Measurements from ENCODE around the gene VEGFB.
A peak's percentile ranks its signal among the peaks of the same experiment; 100 is the strongest.

Gene VEGFB

DNA sequence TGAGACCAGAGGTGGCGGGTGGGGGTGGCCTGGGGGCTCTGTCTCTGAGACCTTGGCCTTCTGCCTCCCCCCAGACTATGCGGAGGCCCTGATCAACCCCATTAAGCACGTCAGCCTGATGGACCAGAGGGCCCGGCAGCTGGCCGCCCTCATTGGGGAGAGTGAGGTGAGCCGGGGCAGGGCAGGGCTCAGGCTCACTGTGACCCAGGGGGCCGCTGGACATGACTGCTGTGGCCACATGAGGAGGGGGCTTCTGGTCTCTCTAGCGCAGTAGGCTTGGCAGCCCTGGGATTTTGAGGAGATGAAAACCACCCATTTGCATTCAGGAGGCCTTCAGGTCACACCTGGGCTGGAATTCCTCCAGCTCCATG lies 29.5 kb downstream of the VEGFB start:
- 92% methylated on average over 8 of the region's 8 CpGs for WGBS
- Histone ChIP-seq H3K27ac (ENCODE audit: low read depth, low read length) (0 out of 2 replicates have a peak overlapping the region, but pooled peaks have one; percentile 8), H3K4me1 (ENCODE audit: insufficient read depth, low read length) (peaks cover 9% of the 10 kb centered on the region; the same call in 1 of the 2 replicates), H3K4me3 (ENCODE audit: low read length) (no peak overlapping the region), H3K9me3 (ENCODE audit: insufficient read depth, low read depth, low read length) (no peaks in the 10 kb centered on the region), H3K9ac (ENCODE audit: low read depth, low read length) (no peak overlapping the region), H3K27me3 (ENCODE audit: insufficient read depth, low read length) (no peaks in the 10 kb centered on the region), H3K36me3 (ENCODE audit: insufficient read depth, low read length) (peaks cover 72% of the 10 kb centered on the region)

DNA sequence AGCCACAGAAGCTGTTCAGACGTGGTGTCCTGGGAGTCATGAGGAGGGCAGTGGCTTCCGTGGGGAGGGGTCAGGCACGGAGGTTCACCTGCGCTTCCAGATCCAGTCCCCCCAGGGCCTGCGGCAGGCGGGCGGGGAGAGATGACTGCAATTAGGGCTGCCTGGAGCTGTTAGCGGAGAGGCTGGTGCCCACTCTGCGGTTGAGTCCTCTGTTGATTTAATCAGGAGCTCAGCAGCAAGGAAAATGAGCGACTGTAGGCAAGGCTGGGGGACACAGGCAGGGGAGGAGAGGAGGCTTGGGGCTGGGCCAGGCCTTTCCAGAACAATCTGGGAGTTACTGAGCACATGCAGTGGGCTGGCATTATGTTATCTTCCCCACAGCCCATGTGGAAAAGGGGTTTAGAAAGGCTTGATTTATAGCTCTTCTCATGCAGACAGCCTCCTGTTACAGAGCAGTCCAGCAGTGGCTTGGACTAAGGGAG lies 30.0 kb downstream of the VEGFB start:
- no peak overlapping the region for H3K9ac ChIP-seq (ENCODE audit: low read depth, low read length)
- no peak overlapping the region for H3K27ac ChIP-seq (ENCODE audit: low read depth, low read length)
- 92% methylated on average over 10 of the region's 10 CpGs for WGBS
- H3K27me3 ChIP-seq (ENCODE audit: insufficient read depth, low read length), result no peaks in the 10 kb centered on the region
- no peaks in the 10 kb centered on the region for H3K9me3 ChIP-seq (ENCODE audit: insufficient read depth, low read depth, low read length)
- peaks cover 9% of the 10 kb centered on the region; the same call in 1 of the 2 replicates for H3K4me1 ChIP-seq (ENCODE audit: insufficient read depth, low read length)
- no peak overlapping the region for H3K4me3 ChIP-seq (ENCODE audit: low read length)
- H3K36me3 ChIP-seq (ENCODE audit: insufficient read depth, low read length), result peaks cover 67% of the 10 kb centered on the region

DNA sequence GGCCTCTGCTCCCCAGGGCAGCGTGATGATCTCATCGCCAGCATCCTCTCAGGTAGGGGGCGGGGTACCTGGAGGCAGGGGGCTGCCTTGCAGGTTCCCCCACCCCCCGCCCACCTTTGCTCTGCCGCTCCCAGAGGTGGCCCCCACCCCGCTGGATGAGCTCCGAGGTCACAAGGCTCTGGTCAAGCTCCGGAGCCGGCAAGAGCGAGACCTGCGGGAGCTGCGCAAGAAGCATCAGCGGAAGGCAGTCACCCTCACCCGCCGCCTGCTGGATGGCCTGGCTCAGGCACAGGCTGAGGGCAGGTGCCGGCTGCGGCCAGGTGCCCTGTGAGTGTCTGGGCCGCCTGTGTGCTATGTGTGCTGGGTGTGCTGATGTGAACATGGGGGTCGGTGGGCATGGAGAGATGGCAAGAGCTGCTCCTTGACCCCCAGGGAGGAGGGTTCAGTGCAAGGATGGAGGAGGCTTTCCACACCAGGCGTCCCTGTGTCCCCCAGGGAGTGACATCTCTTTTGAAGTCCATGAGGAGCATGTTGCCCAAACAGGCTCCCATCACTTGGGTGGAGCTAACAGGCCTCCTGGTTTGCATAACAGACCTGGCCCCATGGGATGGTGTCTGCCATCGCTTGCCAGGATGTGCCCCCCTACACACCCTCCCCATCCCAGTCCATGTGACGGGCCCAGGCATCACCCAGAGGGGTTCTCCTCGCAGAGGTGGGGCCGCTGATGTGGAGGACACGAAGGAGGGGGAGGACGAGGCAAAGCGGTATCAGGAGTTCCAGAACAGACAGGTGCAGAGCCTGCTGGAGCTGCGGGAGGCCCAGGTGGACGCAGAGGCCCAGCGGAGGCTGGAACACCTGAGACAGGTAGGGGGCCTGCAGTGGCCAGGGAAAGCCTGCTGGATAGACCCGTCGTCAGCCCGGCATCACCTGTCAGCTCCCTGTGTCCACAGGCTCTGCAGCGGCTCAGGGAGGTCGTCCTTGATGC lies 31.1 kb downstream of the VEGFB start:
- no peaks in the 10 kb centered on the region for H3K27me3 ChIP-seq (ENCODE audit: insufficient read depth, low read length)
- no peak overlapping the region for H3K9ac ChIP-seq (ENCODE audit: low read depth, low read length)
- WGBS, result 94% methylated on average over 35 of the region's 35 CpGs
- peaks cover 57% of the 10 kb centered on the region for H3K36me3 ChIP-seq (ENCODE audit: insufficient read depth, low read length)
- no peaks in the 10 kb centered on the region for H3K9me3 ChIP-seq (ENCODE audit: insufficient read depth, low read depth, low read length)
- peaks cover 9% of the 10 kb centered on the region; the same call in 1 of the 2 replicates for H3K4me1 ChIP-seq (ENCODE audit: insufficient read depth, low read length)
- no peak overlapping the region for H3K4me3 ChIP-seq (ENCODE audit: low read length)
- H3K27ac ChIP-seq (ENCODE audit: low read depth, low read length), result no peak overlapping the region

DNA sequence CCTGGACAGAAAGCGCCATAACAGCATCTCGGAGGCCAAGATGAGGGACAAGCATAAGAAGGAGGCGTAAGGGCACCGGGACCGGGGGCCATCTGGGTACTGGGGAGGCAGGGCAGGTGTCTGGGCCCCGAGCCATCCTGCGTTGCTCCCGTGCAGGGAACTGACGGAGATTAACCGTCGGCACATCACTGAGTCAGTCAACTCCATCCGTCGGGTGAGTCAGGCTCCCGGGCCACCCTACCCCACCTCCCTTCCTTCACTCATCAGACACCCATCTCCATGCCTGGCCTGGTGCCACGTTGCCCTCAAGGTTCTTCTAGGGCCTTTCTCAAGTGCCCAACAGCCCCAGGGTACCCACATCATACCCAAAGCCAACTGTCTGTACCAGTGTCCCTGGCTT lies 32.0 kb downstream of the VEGFB start:
- no peak overlapping the region for H3K27ac ChIP-seq (ENCODE audit: low read depth, low read length)
- 96% methylated on average over 15 of the region's 15 CpGs for WGBS
- peaks cover 51% of the 10 kb centered on the region for H3K36me3 ChIP-seq (ENCODE audit: insufficient read depth, low read length)
- no peak overlapping the region for H3K9ac ChIP-seq (ENCODE audit: low read depth, low read length)
- no peak overlapping the region for H3K4me3 ChIP-seq (ENCODE audit: low read length)
- H3K9me3 ChIP-seq (ENCODE audit: insufficient read depth, low read depth, low read length), result no peaks in the 10 kb centered on the region
- peaks cover 9% of the 10 kb centered on the region; the same call in 1 of the 2 replicates for H3K4me1 ChIP-seq (ENCODE audit: insufficient read depth, low read length)
- H3K27me3 ChIP-seq (ENCODE audit: insufficient read depth, low read length), result no peaks in the 10 kb centered on the region

DNA sequence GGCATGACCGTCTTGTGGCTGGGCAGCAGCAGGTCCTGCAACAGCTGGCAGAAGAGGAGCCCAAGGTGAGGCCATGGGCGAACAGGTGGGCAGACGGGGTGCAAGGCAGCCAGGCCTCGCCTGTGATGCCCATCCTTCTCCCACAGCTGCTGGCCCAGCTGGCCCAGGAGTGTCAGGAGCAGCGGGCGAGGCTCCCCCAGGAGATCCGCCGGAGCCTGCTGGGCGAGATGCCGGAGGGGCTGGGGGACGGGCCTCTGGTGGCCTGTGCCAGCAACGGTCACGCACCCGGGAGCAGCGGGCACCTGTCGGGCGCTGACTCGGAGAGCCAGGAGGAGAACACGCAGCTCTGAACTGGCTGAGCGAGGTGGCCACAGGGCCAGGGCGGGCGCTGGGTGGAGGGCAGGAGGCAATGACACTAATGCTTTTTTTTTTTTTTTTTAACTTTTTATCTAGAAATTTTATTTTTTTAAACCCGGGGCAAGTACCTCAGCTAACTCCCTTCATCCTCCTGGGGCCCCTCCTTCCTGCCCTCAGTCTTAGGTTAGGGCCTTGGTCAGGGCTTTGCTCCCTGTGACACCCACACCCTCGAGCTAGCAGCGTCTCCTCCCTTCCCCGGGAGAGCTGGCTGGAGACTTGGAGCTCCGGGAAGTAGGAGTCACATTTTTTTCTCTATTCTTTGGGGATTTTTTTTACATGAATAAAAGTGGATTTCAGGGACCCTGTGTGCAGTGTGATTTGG lies 33.0 kb downstream of the VEGFB start:
- H3K9ac ChIP-seq (ENCODE audit: low read depth, low read length), result no peak overlapping the region
- H3K9me3 ChIP-seq (ENCODE audit: insufficient read depth, low read depth, low read length), result no peaks in the 10 kb centered on the region
- peaks cover 12% of the 10 kb centered on the region; the same call in 1 of the 2 replicates for H3K4me1 ChIP-seq (ENCODE audit: insufficient read depth, low read length)
- peaks cover 41% of the 10 kb centered on the region for H3K36me3 ChIP-seq (ENCODE audit: insufficient read depth, low read length)
- no peak overlapping the region for H3K4me3 ChIP-seq (ENCODE audit: low read length)
- WGBS, result 92% methylated on average over 27 of the region's 27 CpGs
- no peaks in the 10 kb centered on the region for H3K27me3 ChIP-seq (ENCODE audit: insufficient read depth, low read length)
- H3K27ac ChIP-seq (ENCODE audit: low read depth, low read length), result no peak overlapping the region; the same call in 1 of the 2 replicates

DNA sequence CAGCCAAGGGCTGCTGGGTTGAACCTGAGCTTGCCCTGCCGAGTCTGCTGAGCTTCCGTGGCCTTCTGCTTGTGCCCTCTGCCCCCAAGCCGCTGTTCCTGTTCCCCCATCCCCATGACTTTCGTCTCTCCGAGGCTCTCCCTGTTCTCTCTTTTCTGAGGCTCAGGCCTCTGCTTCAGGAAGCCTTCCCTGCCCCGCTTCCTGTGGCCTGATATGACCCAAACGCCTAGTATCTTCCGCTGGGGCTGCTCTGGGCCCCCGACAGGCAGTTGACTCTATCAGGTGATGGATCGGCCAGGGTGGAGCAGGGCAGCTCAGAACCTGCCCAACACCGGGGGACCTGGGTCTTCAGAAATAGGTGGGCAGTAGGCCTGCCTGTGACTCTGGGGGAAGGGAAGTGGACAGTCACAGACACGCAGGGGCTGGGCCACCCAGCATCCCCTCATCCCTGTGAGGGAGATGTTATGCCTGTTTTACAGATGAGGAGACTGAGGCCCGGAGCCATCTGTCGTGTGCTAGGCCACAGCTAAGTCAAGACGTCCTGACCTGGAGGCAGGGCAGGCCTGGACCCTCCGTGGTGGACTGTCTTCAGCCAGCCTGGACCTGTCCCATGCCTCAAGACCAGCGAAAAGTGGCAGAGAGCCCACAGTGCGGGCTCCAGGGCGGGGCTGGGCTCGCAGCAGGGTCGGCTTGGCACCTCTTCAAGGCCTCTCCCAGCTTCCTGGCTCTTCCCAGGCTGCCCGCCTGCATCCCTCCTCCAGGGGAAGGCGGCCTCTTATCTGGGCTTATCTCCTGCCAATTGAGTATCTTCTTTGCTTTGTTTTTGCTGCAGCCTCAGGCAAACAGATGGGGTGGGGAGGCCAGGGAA lies 33.9 kb downstream of the VEGFB start:
- no peaks in the 10 kb centered on the region for H3K9me3 ChIP-seq (ENCODE audit: insufficient read depth, low read depth, low read length)
- peaks cover 10% of the 10 kb centered on the region; the same call in 1 of the 2 replicates for H3K4me1 ChIP-seq (ENCODE audit: insufficient read depth, low read length)
- 84% methylated on average over 23 of the region's 23 CpGs for WGBS
- peak overlapping the region; percentile 86 for H3K4me3 ChIP-seq (ENCODE audit: low read length)
- peak overlapping the region; percentile 95; the same call in 1 of the 2 replicates for H3K27ac ChIP-seq (ENCODE audit: low read depth, low read length)
- H3K36me3 ChIP-seq (ENCODE audit: insufficient read depth, low read length), result peaks cover 33% of the 10 kb centered on the region
- no peaks in the 10 kb centered on the region for H3K27me3 ChIP-seq (ENCODE audit: insufficient read depth, low read length)
- H3K9ac ChIP-seq (ENCODE audit: low read depth, low read length), result peak overlapping the region; percentile 85

DNA sequence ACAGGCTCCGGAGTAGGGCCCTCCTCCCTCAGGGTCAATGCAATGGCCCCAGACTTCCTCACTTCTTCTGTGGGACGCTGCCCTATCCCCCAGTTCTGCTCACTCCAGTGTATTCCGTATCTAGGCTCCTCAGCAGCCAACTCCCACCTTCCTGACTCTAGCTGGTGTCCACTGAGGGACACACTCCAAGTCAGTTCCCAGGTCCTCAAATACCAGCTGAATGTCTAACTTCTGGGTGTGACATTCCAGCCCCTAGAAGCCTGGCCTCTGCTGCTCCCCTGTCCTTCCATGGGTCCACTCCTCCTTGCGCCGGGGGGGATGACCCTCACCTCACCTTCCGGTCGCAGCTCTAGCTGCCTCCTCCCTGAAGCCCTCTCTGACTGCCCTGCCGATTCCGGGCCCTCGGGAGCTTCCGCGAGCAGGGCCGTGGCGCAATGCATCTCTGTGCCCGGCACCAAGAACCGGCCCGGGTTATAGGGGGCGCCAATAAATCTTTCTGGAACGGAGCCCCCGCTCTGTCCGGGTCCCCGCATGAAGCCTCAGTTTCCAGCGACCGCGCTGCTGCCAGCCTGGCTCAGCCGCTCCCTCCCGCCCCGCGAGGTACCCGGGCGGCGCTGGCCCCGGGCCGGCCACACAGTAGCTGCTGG lies 34.6 kb downstream of the VEGFB start:
- peaks cover 26% of the 10 kb centered on the region for H3K36me3 ChIP-seq (ENCODE audit: insufficient read depth, low read length)
- H3K9me3 ChIP-seq (ENCODE audit: insufficient read depth, low read depth, low read length), result no peaks in the 10 kb centered on the region
- peak overlapping the region; percentile 95 for H3K27ac ChIP-seq (ENCODE audit: low read depth, low read length)
- H3K9ac ChIP-seq (ENCODE audit: low read depth, low read length), result peak overlapping the region; percentile 85
- H3K27me3 ChIP-seq (ENCODE audit: insufficient read depth, low read length), result no peaks in the 10 kb centered on the region
- peak overlapping the region; percentile 86 for H3K4me3 ChIP-seq (ENCODE audit: low read length)
- WGBS, result 3% methylated on average over 34 of the region's 34 CpGs
- peaks cover 7% of the 10 kb centered on the region; the same call in 1 of the 2 replicates for H3K4me1 ChIP-seq (ENCODE audit: insufficient read depth, low read length)

DNA sequence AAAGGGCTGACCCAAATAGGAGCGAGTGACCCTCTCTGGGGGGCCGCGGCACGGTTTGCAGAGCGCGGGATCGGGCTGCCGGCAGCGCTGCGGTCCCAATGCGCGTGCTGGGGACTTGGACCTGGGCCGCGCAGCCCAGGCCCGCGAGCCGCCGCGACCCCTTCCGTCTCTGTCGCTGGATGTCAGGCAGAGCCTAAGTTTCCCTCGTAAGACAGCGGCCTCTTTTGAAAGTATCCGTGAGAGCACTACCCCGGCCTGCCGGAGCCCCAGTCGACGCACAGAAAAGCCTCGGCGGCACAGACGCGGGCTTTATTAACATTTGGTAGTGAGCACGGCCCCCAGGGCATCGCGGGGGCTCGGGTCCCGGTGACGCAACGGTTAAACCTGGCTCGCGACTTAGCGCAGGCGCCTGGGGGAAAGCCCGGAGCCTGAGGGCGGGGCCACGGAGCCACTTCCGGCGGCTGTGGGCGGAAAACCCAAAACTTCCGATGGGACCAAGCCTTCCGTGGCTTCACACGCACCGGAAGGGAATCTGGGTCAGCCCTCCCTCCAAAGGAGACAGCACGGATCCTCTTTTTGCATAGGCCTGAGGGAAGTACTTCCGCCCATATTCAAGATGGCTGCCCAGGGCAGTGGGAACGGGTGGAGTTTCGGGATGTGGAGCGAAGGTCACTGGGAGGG lies 35.3 kb downstream of the VEGFB start:
- Histone ChIP-seq H3K27me3 (ENCODE audit: insufficient read depth, low read length) (no peaks in the 10 kb centered on the region), H3K9me3 (ENCODE audit: insufficient read depth, low read depth, low read length) (no peaks in the 10 kb centered on the region), H3K4me3 (ENCODE audit: low read length) (peak overlapping the region; percentile 86), H3K9ac (ENCODE audit: low read depth, low read length) (peak overlapping the region; percentile 89), H3K36me3 (ENCODE audit: insufficient read depth, low read length) (peaks cover 19% of the 10 kb centered on the region), H3K27ac (ENCODE audit: low read depth, low read length) (peak overlapping the region; percentile 95), H3K4me1 (ENCODE audit: insufficient read depth, low read length) (peaks cover 7% of the 10 kb centered on the region; the same call in 1 of the 2 replicates)
- WGBS, result under 1% methylated on average over 58 of the region's 58 CpGs

DNA sequence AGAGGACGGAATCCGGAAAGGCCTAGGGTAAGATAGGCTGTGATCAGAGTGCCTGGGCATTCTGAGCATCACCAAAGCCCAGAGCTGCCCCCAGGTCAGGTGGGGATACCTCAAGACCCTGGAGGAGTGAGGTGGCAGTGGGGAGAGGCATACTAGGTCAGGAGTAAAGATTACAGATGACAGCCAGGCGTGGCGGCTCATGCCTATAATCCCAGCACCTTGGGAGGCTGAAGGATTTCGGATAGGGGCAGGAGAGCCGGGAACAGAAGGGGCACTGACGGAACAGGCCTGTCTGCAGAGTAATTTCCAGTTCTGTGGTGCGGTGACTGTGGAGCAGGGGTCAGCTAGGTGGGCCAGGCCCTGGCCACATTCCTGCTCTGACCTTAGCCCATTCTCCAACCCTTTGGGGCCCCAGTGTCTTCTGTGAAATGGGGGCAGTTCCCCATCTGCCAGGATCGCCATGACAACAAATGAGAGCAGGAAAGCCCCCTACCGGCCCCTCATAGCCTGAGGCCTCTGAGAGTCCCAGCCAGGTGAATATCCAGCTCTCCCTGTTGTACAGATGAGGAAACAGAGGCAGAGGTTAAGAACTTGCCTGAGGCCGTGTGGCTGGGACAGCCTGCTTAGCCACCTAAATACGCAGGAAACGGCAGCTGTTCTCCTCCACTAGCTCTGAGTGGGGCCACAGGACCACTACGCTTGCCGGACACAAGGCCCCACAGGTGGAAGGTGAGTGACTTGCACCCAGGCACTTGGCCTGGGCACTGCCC lies 40.8 kb downstream of the VEGFB start:
- Histone ChIP-seq H3K27ac (ENCODE audit: low read depth, low read length) (no peak overlapping the region), H3K4me1 (ENCODE audit: insufficient read depth, low read length) (peaks cover 12% of the 10 kb centered on the region; the same call in 1 of the 2 replicates), H3K36me3 (ENCODE audit: insufficient read depth, low read length) (peaks cover 24% of the 10 kb centered on the region), H3K4me3 (ENCODE audit: low read length) (no peak overlapping the region), H3K9me3 (ENCODE audit: insufficient read depth, low read depth, low read length) (no peaks in the 10 kb centered on the region), H3K9ac (ENCODE audit: low read depth, low read length) (no peak overlapping the region), H3K27me3 (ENCODE audit: insufficient read depth, low read length) (no peaks in the 10 kb centered on the region)
- 84% methylated on average over 15 of the region's 15 CpGs for WGBS

Data from HUES64 (cell line).